Nephron (organoid): ENCODE data around the gene UNC79.

Experiments
- H3K27ac Mint-ChIP-seq, 3 experiments: 2 replicates each; pipeline ENCODE4 v1.8.0; 2020; ENCODE audit warnings: mixed read lengths in 3 of 3, mild to moderate bottlenecking in 2 of 3, moderate library complexity in 1 of 3
- H3K27me3 Mint-ChIP-seq: 2 replicates; pipeline ENCODE4 v1.8.0; 2021; ENCODE audit warnings: low read depth, mild to moderate bottlenecking, moderate library complexity, mixed read lengths
- H3K36me3 Mint-ChIP-seq: 2 replicates; pipeline ENCODE4 v1.8.0; 2020; ENCODE audit warnings: low read depth, mixed read lengths
- H3K4me1 Mint-ChIP-seq: 2 replicates; pipeline ENCODE4 v1.8.0; 2020; ENCODE audit warnings: mixed read lengths
- H3K4me3 Mint-ChIP-seq, 3 experiments: 2 replicates each; pipeline ENCODE4 v1.8.0; 2020; ENCODE audit warnings: mild to moderate bottlenecking in 3 of 3, mixed read lengths in 3 of 3, moderate library complexity in 2 of 3
- H3K9me3 Mint-ChIP-seq: 2 replicates; pipeline ENCODE4 v1.8.0; 2020; ENCODE audit warnings: mixed read lengths
- TF ChIP-seq, protein P1 (sequence below), 3 experiments: fragments of 200-600 bp; sonication (generic); IDR thresholded peaks; one replicate each; pipeline ENCODE4 v1.5.0; 2021; ENCODE audit warnings: antibody characterized with exemption in 3 of 3; ENCODE audit not compliant: unreplicated experiment in 3 of 3

The UNC79 gene

DNA sequence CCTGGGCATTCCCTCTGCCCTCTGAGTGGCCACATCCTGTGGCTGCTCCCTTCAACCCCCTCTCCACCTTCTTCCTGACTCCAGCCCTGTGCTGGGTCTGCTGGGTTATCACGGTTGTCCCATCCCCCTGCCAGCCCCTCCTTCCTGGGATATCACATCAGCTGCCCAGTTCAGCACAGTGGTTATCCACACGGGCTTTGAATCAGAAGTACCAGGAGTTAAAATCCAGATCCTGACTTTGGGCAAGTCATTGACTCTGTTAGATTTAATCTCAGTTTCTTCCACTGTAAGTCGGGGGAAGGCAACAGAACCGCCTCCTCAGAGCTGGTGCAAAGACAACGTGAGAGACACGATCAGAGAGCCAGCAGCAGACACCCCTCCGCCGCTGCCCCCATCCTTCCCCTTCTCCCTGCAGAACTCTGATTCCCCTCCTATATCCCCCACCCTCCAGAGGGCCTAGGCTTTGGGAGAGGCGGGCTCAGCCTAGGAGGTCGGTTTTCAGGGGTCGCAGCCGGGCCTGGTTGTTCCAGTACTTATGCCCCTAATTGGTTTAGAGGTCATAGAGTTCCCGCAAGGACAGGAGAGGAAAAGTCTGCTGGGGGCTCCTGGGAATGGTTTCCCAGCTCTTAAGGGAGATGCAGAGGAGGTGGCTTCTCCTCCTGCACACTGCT is 315.0 kb downstream of the UNC79 start:
- Mint-ChIP-seq H3K36me3 (no peaks in the 10 kb centered on the region), H3K27me3 (peaks cover 9% of the 10 kb centered on the region), H3K27ac (no peak overlapping the region), H3K4me1 (peaks cover 28% of the 10 kb centered on the region), H3K9me3 (no peaks in the 10 kb centered on the region), H3K4me3 (no peak overlapping the region)
- TF ChIP-seq, protein P1, sequence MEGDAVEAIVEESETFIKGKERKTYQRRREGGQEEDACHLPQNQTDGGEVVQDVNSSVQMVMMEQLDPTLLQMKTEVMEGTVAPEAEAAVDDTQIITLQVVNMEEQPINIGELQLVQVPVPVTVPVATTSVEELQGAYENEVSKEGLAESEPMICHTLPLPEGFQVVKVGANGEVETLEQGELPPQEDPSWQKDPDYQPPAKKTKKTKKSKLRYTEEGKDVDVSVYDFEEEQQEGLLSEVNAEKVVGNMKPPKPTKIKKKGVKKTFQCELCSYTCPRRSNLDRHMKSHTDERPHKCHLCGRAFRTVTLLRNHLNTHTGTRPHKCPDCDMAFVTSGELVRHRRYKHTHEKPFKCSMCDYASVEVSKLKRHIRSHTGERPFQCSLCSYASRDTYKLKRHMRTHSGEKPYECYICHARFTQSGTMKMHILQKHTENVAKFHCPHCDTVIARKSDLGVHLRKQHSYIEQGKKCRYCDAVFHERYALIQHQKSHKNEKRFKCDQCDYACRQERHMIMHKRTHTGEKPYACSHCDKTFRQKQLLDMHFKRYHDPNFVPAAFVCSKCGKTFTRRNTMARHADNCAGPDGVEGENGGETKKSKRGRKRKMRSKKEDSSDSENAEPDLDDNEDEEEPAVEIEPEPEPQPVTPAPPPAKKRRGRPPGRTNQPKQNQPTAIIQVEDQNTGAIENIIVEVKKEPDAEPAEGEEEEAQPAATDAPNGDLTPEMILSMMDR (IDR thresholded peaks at IDR 0.05; ENCODE audit: unreplicated experiment in 3 of 3) = no peak

GRCh38 chr14:93747102-93747501 is 316.4 kb downstream of the UNC79 start:
- Mint-ChIP-seq H3K9me3 (no peaks in the 10 kb centered on the region), H3K36me3 (no peaks in the 10 kb centered on the region), H3K27ac (no peak overlapping the region)

DNA sequence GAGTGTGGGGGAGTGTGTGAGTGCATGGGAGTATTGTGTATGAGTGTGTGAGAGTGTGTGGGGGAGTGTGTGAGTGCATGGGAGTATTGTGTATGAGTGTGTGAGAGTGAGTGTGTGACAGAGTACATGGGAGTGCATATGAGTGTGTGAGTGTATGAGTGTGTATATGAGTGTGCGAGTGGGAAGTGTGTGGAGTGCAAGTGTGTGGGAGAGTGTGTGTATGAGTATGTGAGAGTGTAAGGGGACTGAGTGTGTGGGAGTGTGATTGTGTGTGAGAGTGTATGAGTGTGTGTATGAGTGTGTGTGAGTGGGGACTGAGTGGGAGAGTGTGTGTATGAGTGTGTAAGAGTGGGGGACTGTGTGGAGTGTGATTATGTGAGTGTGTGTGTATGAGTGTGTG is 316.8 kb downstream of the UNC79 start:
- Mint-ChIP-seq H3K4me1 (peaks cover 10% of the 10 kb centered on the region), H3K36me3 (no peaks in the 10 kb centered on the region), H3K9me3 (no peaks in the 10 kb centered on the region), H3K27ac (no peak overlapping the region), H3K27me3 (peaks cover 9% of the 10 kb centered on the region), H3K4me3 (no peak overlapping the region)
- TF ChIP-seq, protein P1 (IDR thresholded peaks at IDR 0.05; ENCODE audit: unreplicated experiment in 3 of 3) = no peak

More at GRCh38 chr14:93747102-93747501, 316.4 kb downstream of the UNC79 start:
- Mint-ChIP-seq H3K4me3 (no peak overlapping the region), H3K27me3 (peaks cover 9% of the 10 kb centered on the region), H3K4me1 (peaks cover 14% of the 10 kb centered on the region)
- TF ChIP-seq, protein P1 (IDR thresholded peaks at IDR 0.05; ENCODE audit: unreplicated experiment in 3 of 3) = no peak

- Mint-ChIP-seq H3K4me3 (no peak overlapping the region), H3K9me3 (no peaks in the 10 kb centered on the region), H3K27ac (no peak overlapping the region), H3K4me1 (peaks cover under 1% of the 10 kb centered on the region), H3K27me3 (peaks cover 9% of the 10 kb centered on the region), H3K36me3 (no peaks in the 10 kb centered on the region)
- TF ChIP-seq, protein P1 (IDR thresholded peaks at IDR 0.05; ENCODE audit: unreplicated experiment in 3 of 3) = no peak
Measured at GRCh38 chr14:93748208-93749075, 317.7 kb downstream of the UNC79 start.

DNA sequence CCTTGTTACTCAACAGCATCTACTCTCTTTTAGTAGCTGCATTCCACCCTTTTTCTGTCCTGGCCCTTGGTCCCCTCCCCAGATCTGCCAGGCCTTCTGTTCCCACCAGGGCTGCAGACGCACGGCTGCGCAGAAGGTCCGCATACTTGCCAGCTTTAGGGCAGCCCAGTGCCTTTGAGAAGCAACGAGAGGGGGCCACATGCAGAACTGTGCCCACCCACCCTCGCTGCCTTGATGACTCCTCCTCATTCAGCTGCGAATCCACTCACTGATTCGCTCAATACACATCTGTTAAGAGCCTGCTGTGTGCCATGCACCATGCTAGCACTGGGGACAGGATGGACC is 318.3 kb downstream of the UNC79 start:
- H3K4me1 Mint-ChIP-seq = no peaks in the 10 kb centered on the region
- TF ChIP-seq, protein P1 (IDR thresholded peaks at IDR 0.05; ENCODE audit: unreplicated experiment in 3 of 3) = no peak
- no peak overlapping the region for H3K27ac Mint-ChIP-seq
- H3K9me3 Mint-ChIP-seq = no peaks in the 10 kb centered on the region
- no peaks in the 10 kb centered on the region for H3K36me3 Mint-ChIP-seq
- peaks cover 9% of the 10 kb centered on the region for H3K27me3 Mint-ChIP-seq
- no peak overlapping the region for H3K4me3 Mint-ChIP-seq
